Ovary (tissue), 3 donors: ENCODE data around the gene NPAS3.

Experiments
- CTCF ChIP-seq, 3 donors: fragments of 450-650 bp in 2 of 3; fragments of 200-600 bp in 1 of 3; IDR thresholded peaks; one replicate each; pipeline versions ENCODE4 v1.5.1 to v1.8.0; 2016 to 2022; ENCODE audit warnings: antibody characterized with exemption in 3 of 3, mild to moderate bottlenecking in 1 of 3
- EP300 ChIP-seq: sonication (generic); formaldehyde crosslinking; IDR thresholded peaks from one replicate; pipeline ENCODE4 v1.6.1; 2017; ENCODE audit warnings: antibody characterized with exemption
- POLR2A ChIP-seq: fragments of 450-650 bp; IDR thresholded peaks from one replicate; pipeline ENCODE4 v1.6.1; 2017; ENCODE audit warnings: antibody characterized with exemption, mild to moderate bottlenecking, moderate library complexity
- donor health status: DM: no; HTN: no; CAD: no.

- TF ChIP-seq CTCF (IDR thresholded peaks at IDR 0.05) (no peak), EP300 (no peak), POLR2A (no peak)
Observed at GRCh38 chr14:33508126-33509062, 569.7 kb downstream of the NPAS3 start.
